ENCODE measurements around the gene CACNA1H.
"Not testable (repeated sequence)": the region's sequence is repeated elsewhere in the genome, so short reads cannot be mapped to it uniquely, and the experiment has no call there.

The CACNA1H gene

DNA sequence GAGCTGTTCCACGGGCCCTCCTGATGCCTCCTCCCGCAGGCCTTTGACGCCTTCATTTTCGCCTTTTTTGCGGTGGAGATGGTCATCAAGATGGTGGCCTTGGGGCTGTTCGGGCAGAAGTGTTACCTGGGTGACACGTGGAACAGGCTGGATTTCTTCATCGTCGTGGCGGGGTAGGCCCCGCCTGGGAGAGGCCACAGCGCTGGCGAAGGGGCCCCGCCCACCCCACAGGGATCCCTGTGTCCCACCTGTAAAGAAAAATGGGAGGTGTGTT, 42.4 kb downstream of the CACNA1H start:
- Histone ChIP-seq H2AFZ (ENCODE audit: low read depth, low read length) (no peak overlapping the region), H3K27me3 (ENCODE audit: low read depth, low read length) (no peaks in the 10 kb centered on the region), H3K27ac (ENCODE audit: low read length) (no peak overlapping the region), H4K20me1 (ENCODE audit: insufficient read depth, low read length) (0 out of 2 replicates have a peak, but pooled peaks cover 3% of the 10 kb centered on the region), H3K9ac (ENCODE audit: low read length) (no peak overlapping the region), H3K9me3 (ENCODE audit: insufficient read depth, low read length) (no peaks in the 10 kb centered on the region), H3K79me2 (ENCODE audit: low read length) (no peaks in the 10 kb centered on the region), H3K4me3 (ENCODE audit: low read length) (no peak overlapping the region), H3K4me1 (ENCODE audit: low read length) (no peaks in the 10 kb centered on the region), H3K4me2 (ENCODE audit: low read length) (no peak overlapping the region), H3K36me3 (replicated peaks; ENCODE audit: low read depth, low read length) (no peaks in the 10 kb centered on the region)
- TF ChIP-seq, protein P1, sequence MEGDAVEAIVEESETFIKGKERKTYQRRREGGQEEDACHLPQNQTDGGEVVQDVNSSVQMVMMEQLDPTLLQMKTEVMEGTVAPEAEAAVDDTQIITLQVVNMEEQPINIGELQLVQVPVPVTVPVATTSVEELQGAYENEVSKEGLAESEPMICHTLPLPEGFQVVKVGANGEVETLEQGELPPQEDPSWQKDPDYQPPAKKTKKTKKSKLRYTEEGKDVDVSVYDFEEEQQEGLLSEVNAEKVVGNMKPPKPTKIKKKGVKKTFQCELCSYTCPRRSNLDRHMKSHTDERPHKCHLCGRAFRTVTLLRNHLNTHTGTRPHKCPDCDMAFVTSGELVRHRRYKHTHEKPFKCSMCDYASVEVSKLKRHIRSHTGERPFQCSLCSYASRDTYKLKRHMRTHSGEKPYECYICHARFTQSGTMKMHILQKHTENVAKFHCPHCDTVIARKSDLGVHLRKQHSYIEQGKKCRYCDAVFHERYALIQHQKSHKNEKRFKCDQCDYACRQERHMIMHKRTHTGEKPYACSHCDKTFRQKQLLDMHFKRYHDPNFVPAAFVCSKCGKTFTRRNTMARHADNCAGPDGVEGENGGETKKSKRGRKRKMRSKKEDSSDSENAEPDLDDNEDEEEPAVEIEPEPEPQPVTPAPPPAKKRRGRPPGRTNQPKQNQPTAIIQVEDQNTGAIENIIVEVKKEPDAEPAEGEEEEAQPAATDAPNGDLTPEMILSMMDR (IDR thresholded peaks at IDR 0.05; ENCODE audit: low read depth, low read length), result no peak
- TF ChIP-seq EZH2phosphoT487 (IDR thresholded peaks at IDR 0.05; ENCODE audit: low read depth), result no peak

DNA sequence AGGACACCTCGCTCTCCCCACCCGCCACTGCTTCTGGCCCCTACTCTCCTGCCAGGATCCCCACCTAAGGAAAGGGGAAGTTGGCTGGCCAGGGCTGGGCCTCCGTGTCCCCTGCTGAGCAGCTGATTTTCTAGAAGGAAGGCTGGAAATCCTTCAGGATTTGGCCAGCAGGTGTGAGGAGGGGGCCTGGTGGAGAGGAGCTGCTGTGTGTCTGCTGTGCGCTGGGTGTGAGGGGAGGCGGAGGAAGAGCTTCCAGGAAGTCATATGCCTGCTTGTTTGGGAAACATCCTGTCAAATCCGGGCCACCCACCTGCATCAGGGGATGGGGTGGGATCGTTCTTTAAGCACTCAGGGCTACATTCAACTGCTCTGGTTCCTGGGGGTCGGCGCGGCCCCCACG, 43.6 kb downstream of the CACNA1H start:
- TF ChIP-seq EZH2phosphoT487 (IDR thresholded peaks at IDR 0.05; ENCODE audit: low read depth), result no peak
- TF ChIP-seq, protein P1 (IDR thresholded peaks at IDR 0.05; ENCODE audit: low read depth, low read length), result no peak
- Histone ChIP-seq H3K4me3 (ENCODE audit: low read length) (no peak overlapping the region), H3K79me2 (ENCODE audit: low read length) (no peaks in the 10 kb centered on the region), H3K4me1 (ENCODE audit: low read length) (no peaks in the 10 kb centered on the region), H3K27ac (ENCODE audit: low read length) (no peak overlapping the region), H4K20me1 (ENCODE audit: insufficient read depth, low read length) (0 out of 2 replicates have a peak, but pooled peaks cover 3% of the 10 kb centered on the region), H2AFZ (ENCODE audit: low read depth, low read length) (no peak overlapping the region), H3K4me2 (ENCODE audit: low read length) (no peak overlapping the region), H3K9me3 (ENCODE audit: insufficient read depth, low read length) (no peaks in the 10 kb centered on the region), H3K9ac (ENCODE audit: low read length) (no peak overlapping the region), H3K27me3 (ENCODE audit: low read depth, low read length) (no peaks in the 10 kb centered on the region), H3K36me3 (replicated peaks; ENCODE audit: low read depth, low read length) (no peaks in the 10 kb centered on the region)

DNA sequence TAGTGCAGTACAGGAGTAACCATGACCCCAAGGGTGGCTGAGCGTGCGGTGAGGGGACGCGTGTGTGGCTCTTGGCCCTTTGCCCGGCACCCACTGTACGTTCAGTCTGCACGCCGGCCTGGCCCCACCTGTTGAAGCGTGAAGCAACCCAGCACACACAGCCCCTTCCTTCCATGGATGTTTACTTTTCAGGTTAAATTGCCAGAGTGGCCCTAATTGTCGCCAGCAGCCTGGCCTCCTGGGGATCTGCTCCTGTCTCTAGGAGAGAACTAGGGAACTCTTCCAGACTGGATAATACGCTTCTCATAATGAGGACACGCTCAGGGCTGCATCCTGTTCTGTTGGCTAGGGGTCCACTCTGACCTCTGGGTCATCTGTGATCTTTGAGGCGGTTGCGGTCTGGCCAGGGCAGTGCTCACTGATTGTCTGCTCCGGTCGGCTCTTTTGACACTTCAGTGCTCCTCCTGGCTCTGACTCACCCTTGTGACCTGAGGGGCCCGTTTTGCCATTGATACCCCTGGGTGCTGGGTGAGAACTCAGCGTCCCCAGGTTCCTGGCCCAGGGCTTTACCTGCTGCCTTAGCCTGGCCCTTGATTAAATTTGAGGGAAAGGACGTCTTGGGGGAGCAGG, 44.4 kb downstream of the CACNA1H start:
- H3K9me3 ChIP-seq (ENCODE audit: insufficient read depth, low read length), result no peaks in the 10 kb centered on the region
- no peaks in the 10 kb centered on the region for H3K36me3 ChIP-seq (replicated peaks; ENCODE audit: low read depth, low read length)
- H3K27me3 ChIP-seq (ENCODE audit: low read depth, low read length), result no peaks in the 10 kb centered on the region
- H3K79me2 ChIP-seq (ENCODE audit: low read length), result no peaks in the 10 kb centered on the region
- no peak overlapping the region for H3K9ac ChIP-seq (ENCODE audit: low read length)
- TF ChIP-seq, protein P1 (IDR thresholded peaks at IDR 0.05; ENCODE audit: low read depth, low read length), result no peak
- no peak for TF ChIP-seq EZH2phosphoT487 (IDR thresholded peaks at IDR 0.05; ENCODE audit: low read depth)
- H3K4me3 ChIP-seq (ENCODE audit: low read length), result no peak overlapping the region
- H2AFZ ChIP-seq (ENCODE audit: low read depth, low read length), result no peak overlapping the region
- H3K27ac ChIP-seq (ENCODE audit: low read length), result no peak overlapping the region
- H3K4me2 ChIP-seq (ENCODE audit: low read length), result no peak overlapping the region
- H4K20me1 ChIP-seq (ENCODE audit: insufficient read depth, low read length), result 0 out of 2 replicates have a peak, but pooled peaks cover 3% of the 10 kb centered on the region
- H3K4me1 ChIP-seq (ENCODE audit: low read length), result no peaks in the 10 kb centered on the region

DNA sequence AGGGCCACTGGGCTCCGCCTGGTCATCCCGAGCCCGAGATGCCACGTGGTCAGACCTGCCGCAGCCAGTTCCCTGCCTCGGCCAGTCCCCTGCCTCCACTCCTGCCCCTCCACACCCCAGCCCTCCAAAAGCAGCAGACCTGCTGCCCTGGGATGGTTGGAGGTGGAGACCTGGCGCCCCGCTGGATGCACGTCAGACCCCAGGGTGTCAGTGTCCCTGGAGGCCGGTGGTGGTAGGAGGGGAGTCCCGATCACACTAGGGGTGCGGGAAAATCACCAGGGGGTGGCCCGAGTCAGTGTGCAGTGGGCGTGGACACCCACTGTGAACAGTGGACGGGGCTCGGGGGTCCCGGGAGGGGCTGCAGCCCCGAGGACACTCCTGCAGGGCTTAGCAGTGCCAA, 45.3 kb downstream of the CACNA1H start:
- H3K4me1 ChIP-seq (ENCODE audit: low read length), result no peaks in the 10 kb centered on the region
- no peaks in the 10 kb centered on the region for H3K9me3 ChIP-seq (ENCODE audit: insufficient read depth, low read length)
- no peak overlapping the region for H3K27ac ChIP-seq (ENCODE audit: low read length)
- TF ChIP-seq, protein P1 (IDR thresholded peaks at IDR 0.05; ENCODE audit: low read depth, low read length), result no peak
- TF ChIP-seq EZH2phosphoT487 (IDR thresholded peaks at IDR 0.05; ENCODE audit: low read depth), result no peak
- no peak overlapping the region for H3K4me2 ChIP-seq (ENCODE audit: low read length)
- H3K9ac ChIP-seq (ENCODE audit: low read length), result no peak overlapping the region
- 0 out of 2 replicates have a peak, but pooled peaks cover 3% of the 10 kb centered on the region for H4K20me1 ChIP-seq (ENCODE audit: insufficient read depth, low read length)
- H2AFZ ChIP-seq (ENCODE audit: low read depth, low read length), result no peak overlapping the region
- no peaks in the 10 kb centered on the region for H3K27me3 ChIP-seq (ENCODE audit: low read depth, low read length)
- no peak overlapping the region for H3K4me3 ChIP-seq (ENCODE audit: low read length)
- no peaks in the 10 kb centered on the region for H3K36me3 ChIP-seq (replicated peaks; ENCODE audit: low read depth, low read length)
- H3K79me2 ChIP-seq (ENCODE audit: low read length), result no peaks in the 10 kb centered on the region

DNA sequence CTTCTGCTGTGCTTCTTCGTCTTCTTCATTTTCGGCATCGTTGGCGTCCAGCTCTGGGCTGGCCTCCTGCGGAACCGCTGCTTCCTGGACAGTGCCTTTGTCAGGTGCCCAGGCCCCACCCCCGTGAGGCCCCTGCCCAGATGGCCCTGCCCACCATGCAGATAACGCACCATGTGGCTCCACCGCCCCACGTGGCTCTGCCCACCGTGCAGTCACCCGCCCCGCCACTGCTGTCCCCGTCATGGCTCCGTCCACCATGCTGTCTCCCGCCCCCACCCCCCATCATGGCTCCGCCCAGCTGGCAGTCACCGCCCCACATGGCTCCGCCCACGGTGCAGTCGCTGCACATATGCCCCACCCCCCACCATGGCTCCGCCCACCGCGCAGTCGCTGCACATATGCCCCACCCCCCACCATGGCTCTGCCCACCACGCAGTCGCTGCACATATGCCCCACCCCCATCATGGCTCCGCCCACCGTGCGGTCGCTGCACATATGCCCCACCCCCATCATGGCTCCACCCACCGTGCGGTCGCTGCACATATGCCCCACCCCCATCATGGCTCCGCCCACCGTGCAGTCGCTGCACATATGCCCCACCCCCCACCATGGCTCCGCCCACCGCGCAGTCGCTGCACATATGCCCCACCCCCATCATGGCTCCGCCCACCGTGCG, 45.9 kb downstream of the CACNA1H start:
- H3K4me2 ChIP-seq (ENCODE audit: low read length); H2AFZ ChIP-seq (ENCODE audit: low read depth, low read length); H3K9me3 ChIP-seq (ENCODE audit: insufficient read depth, low read length); H3K9ac ChIP-seq (ENCODE audit: low read length); H3K79me2 ChIP-seq (ENCODE audit: low read length); H4K20me1 ChIP-seq (ENCODE audit: insufficient read depth, low read length); H3K27ac ChIP-seq (ENCODE audit: low read length); H3K4me1 ChIP-seq (ENCODE audit: low read length); H3K27me3 ChIP-seq (ENCODE audit: low read depth, low read length); H3K36me3 ChIP-seq (replicated peaks; ENCODE audit: low read depth, low read length); H3K4me3 ChIP-seq (ENCODE audit: low read length): not testable (repeated sequence)

Data from OCI-LY3 (cell line).